Anterior cingulate cortex (tissue), 58 donors: ENCODE results near the gene PURA.
A peak's percentile ranks its signal among the peaks of the same experiment; 100 is the strongest.

ENCODE experiments used
- DNase-seq, 58 donors: peaks; one replicate each; lab custom pipeline; 2025; lab: John Stamatoyannopoulos, UW

The PURA gene

DNA sequence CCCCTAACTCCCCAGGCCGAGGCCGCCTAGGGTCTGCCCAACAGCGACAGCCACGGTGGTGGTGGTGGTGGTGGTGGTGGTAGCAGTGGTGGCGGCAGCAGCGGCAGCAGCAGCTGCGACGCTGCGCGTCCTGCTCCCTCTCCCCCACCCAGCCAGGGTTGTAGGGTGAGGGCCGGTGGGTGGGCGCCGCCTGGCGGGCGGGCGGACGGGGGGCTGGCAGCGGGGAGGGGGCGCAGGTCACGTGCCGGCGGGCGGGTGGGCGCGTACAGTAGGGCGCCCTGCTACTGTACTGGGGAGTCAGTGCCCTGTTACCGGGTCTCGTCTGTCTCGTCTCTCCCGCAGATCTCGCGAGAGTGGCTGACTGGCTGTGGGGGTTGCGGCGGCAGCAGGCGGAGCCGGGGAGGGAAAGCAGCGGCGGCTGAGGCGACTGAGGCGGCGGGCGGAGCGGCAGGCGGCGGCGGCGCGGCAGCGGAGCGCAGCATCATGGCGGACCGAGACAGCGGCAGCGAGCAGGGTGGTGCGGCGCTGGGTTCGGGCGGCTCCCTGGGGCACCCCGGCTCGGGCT is at the start of gene PURA:
PURA (plus strand) TSS at position 411 of the 565 bp plus-strand sequence; CDS start at position 484, 73 bp downstream.
- DNase-seq: peak in 56 of 58 donors; percentile 44 to 92 (median 80)

DNA sequence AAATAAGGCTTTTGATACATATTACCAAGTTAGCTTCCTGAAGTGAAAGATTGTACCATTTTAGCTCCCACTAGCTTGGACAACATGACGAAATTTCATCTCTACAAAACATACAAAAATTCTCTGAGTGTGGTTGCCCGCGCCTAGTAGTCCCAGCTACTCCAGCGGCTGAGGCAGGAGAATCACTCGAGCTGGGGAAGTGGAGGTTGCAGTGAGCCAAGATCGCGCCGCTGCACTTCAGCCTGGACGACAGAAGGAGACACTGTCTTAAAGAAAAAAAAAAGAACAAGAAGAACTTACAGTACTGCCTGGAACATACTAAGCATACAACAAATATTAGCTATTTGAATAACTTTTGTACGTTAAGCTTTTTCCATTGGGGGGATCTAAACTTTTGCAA is 41.1 kb upstream of the PURA start:
- no peak for DNase-seq

DNA sequence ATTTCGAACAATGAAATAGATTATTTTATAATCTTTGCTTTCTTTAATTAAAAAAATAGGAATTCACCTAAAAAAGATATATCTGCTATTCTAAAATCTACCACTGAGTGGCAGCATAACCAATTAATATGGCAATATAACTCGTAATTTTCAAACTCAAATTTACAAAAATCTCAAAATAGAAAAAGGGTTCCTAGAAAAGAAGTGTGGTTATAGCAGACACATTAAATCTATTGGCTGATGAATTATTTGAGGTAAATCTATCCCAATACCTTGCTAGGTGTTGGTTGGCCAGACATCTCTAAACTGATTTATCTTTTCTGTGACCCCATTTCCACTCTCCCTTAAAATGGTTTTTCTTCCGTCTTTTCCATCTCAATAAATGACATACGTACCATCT is 40.6 kb upstream of the PURA start:
- DNase-seq: no peak

DNA sequence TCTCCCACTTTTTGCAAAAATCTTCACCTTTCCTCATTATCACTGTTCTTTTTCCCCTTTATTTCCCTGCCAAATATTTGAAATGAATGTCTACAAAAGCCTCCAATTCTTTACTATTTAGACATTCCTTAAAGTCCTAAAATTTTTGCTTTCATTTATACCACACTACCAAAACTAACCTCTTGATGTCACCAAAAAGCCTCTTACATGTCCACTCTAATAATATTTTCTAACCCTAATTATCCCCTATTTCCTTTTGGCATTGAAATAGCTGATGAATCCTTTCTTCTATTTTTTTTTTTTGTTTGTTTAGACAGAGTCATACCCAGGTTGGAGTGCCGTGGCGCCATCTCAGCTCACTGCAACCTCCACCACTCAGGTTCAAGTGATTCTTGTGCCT is 38.5 kb upstream of the PURA start:
- DNase-seq: no peak

DNA sequence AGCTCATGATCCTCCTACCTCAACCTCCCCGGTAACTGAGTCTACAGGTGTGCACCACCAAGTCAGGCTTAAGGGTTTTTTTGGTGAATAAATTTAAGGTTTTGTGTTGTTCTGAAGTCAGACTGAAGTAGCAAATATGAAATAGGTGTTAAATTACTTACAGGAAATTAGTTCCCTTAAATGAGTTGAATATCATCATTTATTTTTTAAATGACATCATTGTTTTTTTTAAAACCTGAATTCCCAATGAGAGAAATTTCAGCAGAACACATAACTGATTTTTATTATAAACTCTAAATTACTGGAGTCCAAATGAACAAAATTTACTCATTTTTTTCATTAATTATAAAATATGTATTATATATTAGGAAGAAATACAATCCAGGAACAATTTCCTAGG is 37.8 kb upstream of the PURA start:
- no peak for DNase-seq

DNA sequence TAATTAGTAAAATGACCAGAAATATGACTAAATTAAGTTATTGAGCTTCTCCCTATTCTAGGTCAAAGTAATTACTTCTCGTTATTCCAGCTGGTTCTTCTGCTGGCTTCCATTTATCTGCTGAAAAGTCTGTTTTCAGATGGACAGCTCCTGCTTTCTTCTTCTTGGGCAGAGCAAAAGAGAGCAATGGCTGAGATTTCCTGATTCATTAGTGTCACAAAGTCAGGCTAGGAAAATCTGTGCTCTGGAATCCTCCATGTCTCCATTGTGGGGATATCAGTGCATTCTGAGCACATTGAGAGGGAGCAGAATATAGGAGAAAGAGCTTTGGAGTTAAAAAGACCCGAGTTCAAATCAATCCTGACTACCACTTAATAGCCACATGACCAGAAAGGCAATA is 37.1 kb upstream of the PURA start:
- DNase-seq: no peak

DNA sequence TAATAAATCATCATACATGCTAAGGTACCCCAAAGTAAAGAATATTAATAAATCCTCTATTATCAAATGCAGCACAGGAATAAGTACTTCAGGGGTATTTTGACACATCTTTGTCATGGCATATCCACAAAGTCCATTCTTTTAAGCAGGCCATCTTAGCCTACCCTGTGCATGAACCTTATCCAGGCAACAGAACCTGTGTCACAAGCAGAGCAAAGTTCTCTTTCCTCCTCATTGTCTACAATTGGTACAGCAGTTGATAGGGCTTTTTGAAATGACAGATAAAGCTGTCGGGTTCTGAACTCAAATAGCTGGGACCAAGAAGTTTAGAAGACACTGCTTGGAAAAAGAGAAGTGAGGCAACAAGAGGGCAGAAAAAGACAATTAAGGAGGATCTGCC is 30.8 kb upstream of the PURA start:
- DNase-seq: no peak

DNA sequence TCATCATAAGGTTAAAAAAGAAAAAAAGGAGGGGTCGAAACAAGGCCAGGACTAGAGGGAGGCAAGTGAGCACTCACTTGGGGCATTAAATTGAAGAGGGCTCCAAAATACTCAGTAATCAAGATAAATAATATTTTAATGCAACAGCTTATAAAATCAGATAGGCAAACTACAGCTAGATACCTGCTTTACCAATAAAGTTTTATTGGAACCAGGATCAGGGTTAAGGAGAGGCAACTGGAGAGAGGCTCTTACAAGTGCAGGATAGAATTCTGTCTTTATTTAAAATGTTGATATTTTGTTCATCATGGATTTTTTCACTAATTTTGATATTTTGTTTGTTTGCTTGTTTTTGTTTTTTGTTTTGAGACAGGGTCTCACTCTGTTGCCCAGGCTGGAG is 30.3 kb upstream of the PURA start:
- DNase-seq: no peak

DNA sequence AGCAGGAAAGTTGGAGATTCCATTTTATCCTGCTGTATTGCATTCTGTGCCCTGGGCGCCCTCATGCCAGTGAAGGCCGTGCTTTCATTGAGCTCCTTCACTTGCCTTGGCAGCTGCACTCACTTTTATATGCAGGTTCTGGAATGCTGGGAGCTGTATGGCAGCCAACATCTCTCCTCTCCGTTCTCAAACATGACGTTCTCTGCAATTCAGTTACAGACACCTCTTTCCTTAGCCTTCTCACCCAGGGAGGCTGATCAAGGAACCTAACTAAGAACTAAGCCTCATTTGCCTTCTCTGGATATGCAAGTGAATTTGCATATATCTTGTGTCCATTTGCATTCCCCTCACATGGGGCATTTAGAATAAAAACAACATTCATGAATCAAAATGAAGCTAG is 29.4 kb upstream of the PURA start:
- DNase-seq: peak in 24 of 58 donors; percentile 2 to 69 (median 10)

DNA sequence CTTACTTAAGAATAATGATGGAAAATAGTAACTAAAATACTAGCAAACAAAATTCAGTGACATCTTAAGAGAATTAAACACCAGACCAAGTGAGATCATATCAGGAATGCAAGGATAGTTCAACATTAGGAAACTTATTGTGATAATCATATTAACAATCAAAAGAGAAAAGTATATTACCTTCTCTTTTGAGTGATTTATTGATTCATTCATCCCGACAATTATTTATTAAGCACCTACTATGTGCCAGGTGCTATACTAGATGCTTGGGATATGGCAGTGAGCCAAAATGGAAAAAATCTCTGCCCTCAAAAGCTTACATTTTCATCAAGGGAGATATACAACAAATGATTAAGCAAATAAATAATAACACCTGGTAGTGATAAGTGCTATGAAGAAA is 23.7 kb upstream of the PURA start:
- no peak for DNase-seq

DNA sequence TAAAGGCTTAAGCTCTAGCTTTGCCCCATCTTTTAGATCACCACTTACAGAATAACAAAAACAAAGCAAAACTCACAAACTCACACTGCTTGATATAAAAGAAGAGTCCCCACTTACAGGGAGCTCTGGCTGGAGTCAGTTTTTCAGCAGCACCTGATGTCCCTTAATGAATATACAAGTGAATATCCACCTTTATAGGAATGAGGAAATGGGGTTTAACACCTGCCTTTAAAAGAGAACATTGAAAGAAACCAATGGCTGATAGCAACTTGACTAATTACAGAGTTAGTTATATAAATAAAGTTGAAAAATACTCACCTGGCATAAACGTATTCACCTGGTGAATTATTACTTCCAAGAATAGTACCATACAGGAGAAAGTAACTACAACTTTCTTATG is 20.7 kb upstream of the PURA start:
- DNase-seq: no peak

DNA sequence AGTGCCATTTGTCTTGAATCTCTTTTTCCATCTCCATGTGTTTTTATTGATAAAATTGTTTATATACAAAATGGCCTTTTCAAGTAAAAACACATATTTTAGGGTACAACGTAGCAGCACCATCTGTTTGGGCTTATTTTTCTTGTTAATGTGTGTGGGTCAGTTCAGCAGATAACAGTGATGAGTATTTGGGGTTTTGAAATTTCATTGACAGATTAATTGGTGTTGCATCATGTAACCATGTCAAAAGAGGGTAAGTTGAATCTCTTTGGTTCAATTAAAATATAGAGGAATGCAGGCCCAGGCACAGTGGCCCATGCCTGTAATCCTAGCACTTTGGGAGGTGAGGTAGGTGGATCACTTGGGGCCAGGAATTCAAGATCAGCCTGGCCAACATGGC is 20.0 kb upstream of the PURA start:
- DNase-seq: no peak

DNA sequence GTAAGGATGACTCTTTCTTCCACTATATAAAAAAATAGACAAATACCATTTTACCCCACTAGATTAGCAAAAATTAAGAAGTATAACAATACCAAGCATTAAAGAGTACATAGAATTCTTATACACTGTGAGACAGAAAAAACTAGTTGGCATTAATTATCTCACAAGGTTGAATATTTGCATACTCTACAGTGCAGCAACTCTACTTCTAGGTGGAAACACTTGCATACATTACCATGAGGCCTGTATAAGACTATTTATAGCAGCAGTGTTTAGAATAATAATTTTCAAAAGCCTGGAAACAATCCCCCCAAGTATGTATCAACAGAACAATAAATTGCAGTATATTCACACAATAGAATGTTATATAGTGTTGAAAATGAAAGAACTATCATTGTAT is 19.0 kb upstream of the PURA start:
- no peak for DNase-seq

DNA sequence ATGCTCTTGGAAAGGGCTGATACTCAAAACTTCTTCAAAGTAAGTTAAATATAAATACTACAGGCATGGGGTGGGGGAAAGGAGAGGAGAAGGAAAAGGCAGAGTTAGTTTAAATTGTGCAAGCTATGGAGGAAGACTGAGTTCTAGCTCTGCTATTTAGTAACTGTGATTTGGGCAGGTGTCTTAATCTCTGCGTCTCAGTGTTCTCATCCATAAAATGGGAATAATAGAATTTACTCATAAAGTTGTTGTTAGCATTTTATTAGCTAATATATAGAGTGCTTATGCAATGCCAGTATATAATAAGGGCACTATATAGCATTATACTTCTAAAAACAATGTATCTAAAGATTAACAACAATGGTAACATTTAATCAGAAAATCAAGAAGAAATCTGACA is 12.7 kb upstream of the PURA start:
- no peak for DNase-seq

DNA sequence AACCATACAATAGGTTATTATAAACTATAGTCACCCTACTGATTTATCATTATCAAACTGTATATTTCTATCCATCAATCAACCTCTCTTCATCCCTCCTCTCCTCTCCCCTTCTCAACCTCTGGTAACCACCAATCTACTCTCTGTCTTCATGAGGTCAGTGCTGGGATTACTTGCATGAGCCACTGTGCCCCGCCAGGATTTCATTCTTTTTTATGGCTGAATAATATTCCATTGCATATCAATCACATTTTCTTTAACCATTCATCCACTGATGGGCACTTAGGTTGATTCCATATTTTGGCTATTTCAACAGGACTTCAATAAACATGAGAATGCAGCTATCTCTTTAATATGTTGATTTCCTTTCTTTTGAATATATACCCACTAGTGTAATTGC is 10.8 kb upstream of the PURA start:
- DNase-seq: no peak

DNA sequence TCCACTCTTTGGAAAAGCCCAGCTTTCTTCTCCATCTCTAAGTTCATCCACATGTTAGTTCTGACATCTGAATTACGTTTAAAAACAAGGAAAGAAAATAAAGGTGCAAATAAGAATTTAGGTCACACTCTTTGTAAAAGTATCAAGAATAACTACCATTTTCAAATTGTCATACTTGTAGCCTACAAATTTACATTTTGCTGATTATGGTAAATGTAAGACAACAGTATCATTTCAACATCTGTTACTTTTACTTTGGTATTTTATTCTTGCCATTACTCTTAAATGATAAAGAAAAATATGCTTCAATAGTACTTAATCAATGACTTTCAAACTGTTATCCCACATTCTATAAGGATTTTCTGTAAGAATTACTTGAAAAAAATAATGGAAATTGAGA is 9.8 kb upstream of the PURA start:
- DNase-seq: no peak

DNA sequence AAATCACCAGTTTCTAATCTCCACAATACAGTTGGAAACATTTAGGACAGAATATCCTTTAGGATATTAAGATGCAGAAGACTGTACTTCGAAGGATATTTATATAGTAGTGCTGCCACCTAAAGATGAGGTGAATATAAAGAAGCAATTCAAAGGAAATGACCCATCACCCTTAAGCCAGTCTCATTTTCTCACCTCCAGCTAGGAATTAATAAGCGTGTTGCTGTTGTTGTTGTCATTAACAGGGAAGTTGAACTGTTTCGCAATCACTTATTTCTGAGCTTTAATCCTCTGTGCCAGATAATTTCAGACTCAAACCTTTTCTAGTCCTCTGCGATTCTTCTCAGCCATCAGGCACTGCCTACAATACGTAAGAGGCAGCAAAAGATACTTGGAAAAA is 7.8 kb upstream of the PURA start:
- DNase-seq: no peak

DNA sequence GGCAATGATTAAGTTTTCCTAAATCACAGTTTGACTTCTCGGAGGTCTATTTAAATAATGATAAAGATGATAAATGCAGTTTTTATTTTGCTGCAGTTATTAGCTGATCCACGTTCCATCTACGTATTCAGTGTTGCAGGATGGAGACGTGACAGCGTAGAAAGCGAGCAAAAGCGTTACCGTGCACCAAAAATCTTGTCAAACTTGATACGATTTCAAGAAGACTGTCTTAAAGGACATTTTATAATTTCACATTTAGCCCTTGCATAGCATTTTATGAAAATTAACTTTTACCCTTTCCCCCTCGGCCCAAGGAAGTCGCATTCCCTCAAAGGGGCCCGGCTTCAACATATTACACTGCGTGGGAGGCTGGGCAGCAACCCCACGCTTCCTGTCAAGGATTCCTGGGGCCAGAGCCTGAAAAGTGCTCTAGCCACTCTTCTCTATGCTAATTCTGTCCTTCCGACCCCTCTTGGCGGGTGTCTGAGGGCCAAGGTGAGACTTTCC is 7.1 kb upstream of the PURA start:
- no peak for DNase-seq

DNA sequence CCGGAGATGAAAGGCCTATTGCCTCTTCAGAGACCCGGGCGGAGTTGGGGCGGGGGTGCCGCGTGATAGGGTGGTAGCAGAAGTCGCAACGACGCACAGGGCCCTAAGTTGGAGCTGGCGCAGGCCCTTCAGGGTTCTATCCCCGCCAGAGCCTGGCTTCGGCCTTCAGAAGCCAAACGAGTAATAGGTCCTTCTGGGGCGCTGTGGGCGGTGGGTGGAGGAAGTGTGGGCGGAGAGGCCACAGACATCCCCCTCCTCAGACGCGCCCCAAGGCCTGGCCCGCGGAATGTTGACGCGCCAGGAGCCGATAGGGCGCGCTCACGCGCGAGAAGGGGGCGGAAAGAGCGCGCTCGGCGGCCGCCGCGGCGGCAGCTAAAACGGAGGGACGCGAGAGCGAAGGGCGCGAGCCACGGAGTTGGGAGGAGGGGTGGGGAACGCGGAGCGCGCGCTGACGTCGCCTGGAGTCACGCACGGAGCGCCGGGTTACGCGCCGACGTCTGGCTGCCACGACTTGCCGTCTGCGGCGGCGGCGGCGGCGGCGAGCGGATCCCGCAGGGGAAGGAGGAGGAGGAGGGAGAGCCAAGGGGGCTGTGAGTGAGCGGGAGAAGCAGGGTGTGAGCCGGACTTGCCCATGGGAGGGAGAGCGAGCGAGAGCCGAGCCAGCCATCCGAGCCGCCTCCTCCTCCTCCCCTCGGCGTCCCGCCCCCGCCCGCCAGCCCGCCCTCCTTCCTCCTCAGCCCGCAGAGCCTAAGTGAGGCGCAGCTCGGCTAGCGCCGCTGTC is 6.4 kb upstream of the PURA start:
- DNase-seq: peak in 57 of 58 donors; percentile 32 to 94 (median 87)

DNA sequence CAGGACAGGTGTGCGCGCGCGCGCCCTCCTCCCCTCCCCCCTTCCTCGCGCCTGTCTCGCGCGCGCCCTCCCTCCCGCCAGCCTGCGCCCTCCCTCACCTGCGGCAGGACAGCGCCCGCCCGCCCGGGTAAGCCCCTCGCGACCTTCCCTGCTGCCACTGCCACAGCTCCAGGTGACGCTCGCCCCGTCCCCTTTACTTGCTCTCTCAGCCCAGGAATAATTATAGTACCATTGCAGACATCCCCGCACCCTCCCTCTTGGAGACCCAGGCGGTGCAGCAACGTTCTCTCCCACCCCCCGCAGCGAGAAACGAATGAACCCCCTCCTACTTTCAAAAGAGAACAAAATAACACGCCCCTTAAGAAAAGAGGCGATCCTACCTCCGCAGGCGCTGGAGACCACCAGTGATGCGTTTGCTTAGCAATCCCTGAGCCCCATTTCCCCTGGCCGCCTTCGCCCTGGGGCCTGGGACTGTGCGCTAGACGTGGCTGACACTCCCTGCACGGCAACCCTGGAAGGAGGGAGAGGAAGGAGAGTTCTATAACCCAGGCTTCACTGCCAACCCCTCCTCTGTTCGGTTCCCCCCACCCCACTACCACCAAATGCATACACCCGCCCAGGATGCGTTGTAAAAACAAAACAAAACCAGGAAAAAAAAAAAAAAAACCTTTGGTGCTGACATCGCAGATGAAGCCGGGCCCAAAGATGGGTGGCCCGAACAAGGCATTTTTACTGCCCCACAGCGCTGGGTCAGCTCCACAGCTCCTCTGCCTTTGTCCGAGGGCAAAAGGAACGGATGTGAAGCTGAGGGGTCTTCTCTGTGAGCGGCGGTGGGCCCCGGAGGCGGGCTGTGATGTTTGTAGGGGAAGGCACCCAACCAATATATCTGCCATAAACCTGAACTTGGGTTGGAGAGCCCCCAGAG is 5.6 kb upstream of the PURA start:
- peak in 14 of 58 donors; percentile 10 to 70 (median 46) for DNase-seq
